GM10266 (cell line): ENCODE results near the gene ADA.
A peak's percentile ranks its signal among the peaks of the same experiment; 100 is the strongest.

ENCODE experiments used
- DNase-seq: peaks from one replicate; pipeline ENCODE4 v3.0.0; 2012; ENCODE audit errors: extremely low spot score
- TF ChIP-seq, protein P1 (sequence below): IDR thresholded peaks from 2 replicates; pipeline ENCODE4 v1.5.1; 2012; ENCODE audit warnings: mild to moderate bottlenecking, low read depth; ENCODE audit not compliant: control insufficient read depth, insufficient read depth; ENCODE audit errors: missing control alignments

The ADA gene

DNA sequence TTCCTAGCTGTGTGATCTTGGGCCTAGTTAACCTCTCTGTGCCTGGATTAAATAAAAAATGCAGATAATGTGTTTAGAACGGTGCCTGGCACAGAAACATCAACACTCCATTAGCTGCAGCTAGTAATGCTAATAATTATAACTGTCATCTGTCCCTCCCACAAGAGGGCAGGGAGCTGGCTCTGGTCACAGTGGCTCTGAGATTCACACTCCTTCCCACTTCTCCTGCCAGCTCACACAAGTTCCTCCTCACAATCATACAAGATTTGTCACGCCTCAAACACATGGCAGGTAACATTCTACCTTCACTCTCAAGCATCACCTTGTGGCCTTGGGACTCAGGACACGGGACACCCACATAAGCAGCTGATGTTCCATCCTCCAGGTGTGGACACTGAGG is 2.4 kb downstream of the ADA start:
- no peak for DNase-seq
- TF ChIP-seq, protein P1, sequence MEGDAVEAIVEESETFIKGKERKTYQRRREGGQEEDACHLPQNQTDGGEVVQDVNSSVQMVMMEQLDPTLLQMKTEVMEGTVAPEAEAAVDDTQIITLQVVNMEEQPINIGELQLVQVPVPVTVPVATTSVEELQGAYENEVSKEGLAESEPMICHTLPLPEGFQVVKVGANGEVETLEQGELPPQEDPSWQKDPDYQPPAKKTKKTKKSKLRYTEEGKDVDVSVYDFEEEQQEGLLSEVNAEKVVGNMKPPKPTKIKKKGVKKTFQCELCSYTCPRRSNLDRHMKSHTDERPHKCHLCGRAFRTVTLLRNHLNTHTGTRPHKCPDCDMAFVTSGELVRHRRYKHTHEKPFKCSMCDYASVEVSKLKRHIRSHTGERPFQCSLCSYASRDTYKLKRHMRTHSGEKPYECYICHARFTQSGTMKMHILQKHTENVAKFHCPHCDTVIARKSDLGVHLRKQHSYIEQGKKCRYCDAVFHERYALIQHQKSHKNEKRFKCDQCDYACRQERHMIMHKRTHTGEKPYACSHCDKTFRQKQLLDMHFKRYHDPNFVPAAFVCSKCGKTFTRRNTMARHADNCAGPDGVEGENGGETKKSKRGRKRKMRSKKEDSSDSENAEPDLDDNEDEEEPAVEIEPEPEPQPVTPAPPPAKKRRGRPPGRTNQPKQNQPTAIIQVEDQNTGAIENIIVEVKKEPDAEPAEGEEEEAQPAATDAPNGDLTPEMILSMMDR = no peak

DNA sequence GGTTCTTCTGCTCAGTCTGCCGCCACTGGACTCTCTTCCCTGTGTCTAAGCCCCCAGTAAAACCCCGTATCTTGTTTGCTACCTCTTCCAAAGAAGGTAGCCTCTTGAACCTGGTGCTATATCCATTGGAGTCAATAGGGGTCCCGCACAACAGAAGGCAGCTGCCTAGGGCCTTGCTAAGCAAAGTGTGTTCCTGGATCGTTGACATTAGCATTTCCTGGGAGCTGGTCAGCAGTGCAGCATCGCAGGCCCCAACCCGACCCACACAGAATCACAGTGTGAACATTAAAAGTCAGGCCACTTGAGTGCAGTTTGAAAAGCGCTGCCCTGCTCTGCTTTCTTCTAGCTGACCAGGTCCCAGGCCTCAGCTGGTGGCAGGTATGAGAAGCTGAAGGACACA is 2.9 kb downstream of the ADA start:
- TF ChIP-seq, protein P1 = no peak
- no peak for DNase-seq

DNA sequence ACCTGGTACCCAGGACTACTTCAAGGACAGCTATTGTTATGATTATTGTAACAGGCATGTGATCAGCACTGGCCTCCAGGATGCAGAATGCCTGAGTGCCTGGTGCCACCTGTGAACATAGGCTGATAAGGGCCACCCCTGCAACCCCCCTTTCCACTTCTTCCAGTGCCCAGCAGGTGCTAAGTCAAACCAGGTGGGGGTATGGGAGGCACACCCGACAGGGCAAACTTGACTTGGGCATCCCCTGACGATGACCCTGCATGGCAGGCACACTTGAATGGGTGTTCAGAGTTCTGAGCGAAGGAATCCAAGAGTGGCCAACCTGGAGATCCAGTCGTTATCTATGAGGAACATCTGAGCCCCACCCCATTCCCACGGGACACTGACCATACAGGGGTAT is 3.4 kb downstream of the ADA start:
- TF ChIP-seq, protein P1 = no peak
- DNase-seq = no peak

DNA sequence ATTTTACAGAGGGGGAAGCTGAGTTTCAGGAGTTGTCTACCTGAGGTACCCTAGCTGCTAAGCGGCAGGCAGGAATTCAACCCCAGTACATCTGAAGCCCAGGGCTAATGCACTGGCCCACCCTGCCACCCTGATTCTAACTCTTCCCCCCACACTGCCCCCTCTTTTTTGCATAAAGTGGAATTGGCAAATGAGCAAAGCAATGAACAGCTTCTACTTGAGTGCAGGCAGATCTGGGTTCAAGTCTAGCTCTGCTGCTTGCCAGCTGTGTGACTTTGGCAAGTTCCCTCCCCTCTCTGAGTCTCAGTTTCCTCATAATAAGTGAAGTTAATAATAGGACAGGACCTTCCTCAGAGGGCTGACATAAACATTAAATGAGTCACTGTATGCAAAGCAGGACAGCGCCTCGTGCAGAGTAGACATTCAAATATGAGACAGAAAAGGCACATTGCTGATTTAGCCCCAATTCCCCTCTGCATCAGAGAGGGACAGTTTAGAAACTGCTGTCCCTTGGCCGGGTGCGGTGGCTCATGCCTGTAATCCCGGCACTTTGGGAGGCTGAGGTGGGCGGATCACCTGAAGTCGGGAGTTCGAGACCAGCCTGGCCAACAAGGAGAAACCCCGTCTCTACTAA is 4.7 kb downstream of the ADA start:
- TF ChIP-seq, protein P1 = no peak
- peak; percentile 79 for DNase-seq

DNA sequence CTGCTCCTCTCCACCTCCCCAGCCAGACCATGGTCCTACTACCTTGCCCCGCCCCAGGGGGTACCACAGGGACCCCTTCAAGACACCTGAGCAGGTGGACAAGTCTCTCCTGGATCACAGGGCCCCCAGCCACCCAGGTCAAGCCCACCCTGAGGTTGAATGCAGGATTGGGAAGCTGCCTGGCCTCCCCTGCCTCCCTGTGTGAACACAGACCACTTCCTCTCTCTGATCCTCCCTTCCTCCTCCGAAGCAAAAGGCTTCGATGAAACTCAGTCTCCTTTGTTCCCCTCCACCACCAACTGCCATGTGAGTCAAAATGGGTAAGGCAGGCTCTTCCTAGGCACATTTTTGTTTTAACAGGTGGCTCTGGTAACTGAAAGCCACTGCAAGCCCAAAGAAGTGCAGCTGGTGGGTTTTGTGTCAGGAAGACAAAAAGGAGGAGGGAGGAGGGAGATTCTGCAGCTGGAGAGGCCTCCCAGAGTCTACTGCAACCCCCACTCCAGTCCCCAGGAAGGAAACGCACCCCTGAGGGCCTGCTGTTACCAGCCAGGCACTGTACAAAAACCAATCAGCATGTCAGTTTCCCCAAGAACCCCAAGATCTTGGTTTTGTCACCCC is 5.4 kb downstream of the ADA start:
- TF ChIP-seq, protein P1 = no peak
- DNase-seq = no peak

DNA sequence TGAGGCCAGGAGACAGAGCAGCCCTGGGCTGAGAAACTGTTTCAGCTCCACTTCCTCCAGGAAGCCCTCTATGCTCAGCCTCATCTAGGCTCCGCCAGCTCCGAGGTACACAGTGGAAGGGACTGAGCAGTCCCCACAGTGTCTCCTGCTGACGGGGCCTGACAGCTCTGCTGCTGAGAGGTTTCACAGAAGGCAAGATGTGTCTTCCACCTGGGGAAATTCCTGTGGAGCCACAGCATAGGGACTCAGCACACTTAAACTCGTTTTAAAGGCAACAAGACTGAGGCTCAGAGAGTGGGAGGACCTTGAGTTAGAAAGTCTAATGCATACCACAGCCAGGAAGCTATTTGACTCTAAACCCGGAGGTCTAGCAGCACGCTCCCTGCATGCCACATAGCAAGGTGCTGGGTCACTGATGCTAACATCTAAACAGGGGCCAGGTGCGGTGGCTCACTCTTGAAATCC is 6.8 kb downstream of the ADA start:
- no peak for DNase-seq
- TF ChIP-seq, protein P1 = no peak

DNA sequence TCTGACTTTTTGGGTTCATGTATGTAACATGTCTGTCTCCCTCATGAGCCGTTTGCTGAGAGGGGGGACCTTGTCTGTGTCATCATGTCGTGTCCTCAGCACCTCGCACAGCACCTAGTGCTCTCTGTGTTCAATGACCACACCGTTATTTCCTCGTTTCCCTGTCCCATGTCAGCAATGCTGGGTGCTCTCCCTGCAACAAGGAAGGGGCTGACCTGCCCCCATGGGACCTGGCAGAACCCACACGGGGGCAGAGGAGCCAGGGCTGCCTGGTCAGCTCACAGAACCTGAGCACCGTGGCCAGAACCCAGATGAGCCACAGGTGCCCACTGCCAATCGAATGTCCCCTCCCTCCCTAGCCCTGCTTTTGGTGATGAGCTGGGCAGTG is 7.3 kb downstream of the ADA start:
- TF ChIP-seq, protein P1 = no peak
- DNase-seq = no peak
